SW480 (cell line): ENCODE results near the gene WDFY2.
"Not testable (repeated sequence)": the region's sequence is repeated elsewhere in the genome, so short reads cannot be mapped to it uniquely, and the experiment has no call there.

Experiments used
- DNase-seq: peaks from one replicate; pipeline ENCODE4 v3.0.0-alpha.2; 2016; ENCODE audit warnings: low spot score

Gene WDFY2

DNA sequence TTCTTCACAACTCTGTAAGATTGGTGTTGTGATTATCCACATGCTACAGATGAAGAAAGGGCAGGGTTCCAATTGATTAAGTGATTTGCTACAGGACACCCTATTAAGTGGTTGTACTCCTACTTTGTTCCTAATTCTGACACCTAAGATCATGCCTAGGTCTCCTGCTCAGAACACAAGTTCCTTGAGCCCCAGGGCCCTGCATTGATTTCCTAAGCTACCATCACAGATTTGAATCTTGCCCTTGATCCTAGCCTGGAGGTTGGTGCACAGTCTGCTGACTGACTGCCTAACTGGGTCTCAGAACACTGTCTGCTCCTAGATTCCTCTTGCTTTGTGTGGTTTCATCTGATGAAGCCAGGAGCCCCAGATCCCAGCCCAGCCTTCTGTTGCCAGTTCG lies 19.6 kb upstream of the WDFY2 start:
- DNase-seq = no peak

DNA sequence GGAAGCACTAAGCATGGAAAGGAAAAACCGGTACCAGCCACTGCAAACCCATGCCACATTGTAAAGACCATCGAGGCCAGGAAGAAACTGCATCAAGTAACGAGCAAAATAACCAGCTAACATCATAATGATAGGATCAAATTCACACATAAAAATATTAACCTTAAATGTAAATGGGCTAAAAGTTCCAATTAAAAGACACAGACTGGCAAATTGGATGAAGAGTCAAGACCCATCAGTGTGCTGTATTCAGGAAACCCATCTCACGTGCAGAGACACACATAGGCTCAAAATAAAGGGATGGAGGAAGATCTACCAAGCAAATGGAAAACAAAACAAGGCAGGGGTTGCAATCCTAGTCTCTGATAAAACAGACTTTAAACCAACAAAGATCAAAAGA lies 15.3 kb upstream of the WDFY2 start:
- not testable (repeated sequence) for DNase-seq

DNA sequence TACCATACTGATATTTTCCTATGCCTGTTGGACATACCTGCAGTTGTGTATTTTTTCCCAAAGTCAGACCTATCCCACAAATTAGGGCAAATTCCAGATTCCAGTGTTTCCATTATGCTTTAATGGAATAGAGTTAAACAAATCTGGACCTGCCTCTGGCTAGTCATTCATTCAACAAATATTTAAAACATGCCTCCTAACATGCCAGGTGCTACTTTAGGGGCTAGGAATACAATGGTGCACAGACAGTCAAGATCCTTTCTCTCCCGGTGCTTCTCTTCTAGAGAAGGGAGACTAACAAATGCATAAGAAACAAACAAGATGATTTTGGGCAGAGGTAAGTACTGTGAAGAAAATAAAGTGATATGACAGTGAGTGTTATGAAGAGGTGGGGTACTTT lies 7.5 kb upstream of the WDFY2 start:
- DNase-seq = no peak

DNA sequence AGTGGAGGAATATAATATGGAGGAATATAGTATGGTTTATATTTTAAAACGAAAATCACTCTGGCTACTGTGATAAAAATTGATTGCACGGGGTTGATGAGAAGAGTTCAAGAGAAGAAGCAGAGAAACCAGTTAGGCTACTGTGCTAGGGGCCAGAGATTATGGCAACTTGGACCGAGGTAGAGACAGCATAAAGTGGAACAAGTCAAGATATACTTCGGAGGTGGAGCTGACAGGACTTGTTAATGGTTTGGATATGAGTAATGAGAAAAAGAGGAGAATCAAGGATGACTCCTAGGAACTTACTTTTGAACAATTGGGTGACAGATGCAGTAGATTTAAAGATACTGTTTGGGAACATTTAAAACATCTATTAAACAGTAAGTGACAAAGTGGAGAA lies 6.6 kb upstream of the WDFY2 start:
- no peak for DNase-seq

DNA sequence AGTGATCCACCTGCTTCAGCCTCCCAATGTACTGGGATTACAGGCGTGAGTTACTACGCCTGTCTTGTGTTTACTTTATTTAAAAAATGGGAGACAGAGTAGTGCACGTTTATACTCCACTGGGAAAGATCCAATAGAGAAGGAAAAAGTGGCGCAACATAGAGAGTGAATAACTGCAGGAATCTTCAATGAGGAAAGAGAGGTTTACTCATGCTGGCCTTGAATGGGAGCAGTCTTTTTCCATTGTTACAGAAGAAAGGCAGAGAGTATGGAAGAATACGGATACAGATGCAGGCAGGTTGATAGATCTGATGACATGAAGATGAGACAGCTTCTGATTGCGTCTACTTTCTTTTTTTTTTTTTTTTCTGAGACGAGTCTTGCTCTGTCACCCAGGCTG lies 4.6 kb upstream of the WDFY2 start:
- no peak for DNase-seq

DNA sequence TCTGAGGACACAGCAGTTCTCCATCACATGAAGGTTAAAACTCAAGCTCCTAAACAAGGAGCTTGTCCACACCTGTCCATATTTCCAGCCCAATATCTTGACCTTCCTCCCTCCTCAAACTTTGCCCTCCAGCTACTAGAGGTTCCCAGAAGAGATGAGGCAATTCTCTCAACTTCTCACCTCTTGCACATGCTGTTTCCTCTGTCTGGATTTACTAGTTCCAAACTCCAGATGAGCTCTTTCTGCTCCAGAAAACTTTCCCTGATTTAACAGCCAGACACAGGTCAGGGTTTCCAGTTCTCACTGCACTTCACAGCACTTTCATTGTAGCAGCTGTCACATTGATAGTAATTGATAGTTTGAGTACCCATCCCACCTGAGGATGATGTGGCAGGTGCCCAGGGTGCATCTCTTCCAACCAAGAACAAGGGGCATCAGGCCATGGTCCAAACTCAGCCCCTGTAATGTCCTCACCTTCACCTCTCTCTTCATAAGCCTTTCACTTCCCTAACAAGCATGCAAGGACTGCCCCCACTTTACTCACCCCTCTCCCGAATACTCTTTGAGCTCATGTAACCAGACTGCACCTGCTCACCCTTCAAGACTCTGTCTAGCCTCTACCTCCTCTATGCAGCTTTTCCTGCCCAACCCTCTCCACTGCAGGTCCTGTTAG lies 3.0 kb upstream of the WDFY2 start:
- DNase-seq = no peak

DNA sequence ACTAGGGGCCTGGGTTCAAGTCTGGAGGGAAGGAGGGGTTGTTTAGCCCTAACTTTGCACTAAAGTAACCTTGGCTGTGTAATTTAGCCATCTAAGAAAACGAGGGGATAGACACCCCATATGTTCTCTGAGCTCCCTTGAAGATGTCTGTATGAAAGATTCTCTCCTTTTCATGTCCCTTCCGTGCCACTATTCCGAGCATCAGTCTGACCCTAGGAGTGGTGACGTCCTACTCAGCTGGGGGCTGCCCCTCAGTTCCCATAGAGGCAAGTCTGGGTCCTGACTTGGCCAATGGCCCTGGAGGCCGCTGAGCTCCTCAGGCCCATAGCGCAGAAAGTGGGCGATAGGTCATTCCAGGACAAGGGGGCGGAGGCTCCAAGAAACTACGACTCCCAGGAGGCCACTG lies 790 bp upstream of the WDFY2 start:
- no peak for DNase-seq

DNA sequence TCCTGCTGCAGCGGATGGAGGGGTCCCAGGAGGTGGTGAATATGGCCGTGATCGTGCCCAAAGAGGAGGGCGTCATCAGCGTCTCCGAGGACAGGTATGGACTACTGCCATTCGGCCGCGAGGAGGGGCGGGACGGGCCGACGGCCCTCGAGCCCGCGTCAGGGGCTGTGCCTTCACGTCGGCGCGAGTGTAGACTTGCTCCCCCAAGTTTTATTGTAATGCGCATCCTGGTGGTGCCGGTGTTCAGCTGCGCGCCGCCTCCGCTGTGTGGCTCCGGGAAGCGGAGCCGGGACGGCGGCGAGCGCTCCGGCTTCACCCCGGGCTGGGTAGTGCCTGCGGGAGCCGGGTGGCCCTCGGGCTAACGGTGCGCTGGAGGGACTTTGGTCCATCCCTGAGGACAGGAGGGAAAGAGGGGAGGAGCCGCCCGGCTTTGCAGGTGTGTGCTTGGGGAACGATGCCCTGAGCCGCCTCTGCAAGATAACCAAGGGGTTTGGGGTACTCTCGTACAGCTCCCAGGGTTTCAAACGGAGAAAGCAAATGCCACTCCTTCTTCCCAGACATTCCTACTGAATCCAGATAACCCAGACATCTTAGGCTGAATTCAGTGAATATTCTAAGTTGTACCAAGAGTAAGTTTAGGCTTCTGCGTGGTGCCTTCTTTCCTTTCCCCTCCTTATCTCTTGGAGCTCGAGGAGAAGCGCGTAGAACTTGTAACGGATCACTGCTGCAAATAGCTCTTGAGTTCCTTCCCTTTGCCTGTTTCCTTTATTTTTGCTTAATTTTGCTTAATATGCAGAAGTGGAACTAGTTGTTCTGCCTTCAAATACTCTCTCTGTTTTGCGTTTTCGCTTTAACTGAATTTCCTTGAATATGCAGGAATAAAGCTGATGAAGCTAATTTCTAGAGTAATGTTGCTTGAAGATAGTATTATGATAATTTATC lies 740 bp downstream of the WDFY2 start:
- DNase-seq = peak; percentile 68

DNA sequence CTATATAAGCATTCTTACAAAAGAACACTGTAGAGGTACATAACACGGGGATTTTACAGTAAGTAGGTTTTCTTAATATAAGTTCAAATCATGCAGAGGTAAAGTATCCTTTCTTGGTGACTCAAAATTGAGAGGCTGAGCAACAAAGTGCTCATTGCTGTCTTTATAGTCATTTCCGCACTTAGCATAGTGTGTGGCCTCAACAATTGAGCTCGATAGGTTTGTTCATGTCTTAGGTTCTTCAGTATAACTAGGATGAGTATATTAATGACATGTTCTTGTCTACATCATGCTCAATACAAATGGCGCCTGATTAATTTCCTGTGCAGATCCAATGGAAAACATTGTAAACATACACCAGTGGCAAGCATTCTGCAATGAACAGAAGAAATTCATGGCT lies 1.4 kb downstream of the WDFY2 start:
- DNase-seq = no peak

DNA sequence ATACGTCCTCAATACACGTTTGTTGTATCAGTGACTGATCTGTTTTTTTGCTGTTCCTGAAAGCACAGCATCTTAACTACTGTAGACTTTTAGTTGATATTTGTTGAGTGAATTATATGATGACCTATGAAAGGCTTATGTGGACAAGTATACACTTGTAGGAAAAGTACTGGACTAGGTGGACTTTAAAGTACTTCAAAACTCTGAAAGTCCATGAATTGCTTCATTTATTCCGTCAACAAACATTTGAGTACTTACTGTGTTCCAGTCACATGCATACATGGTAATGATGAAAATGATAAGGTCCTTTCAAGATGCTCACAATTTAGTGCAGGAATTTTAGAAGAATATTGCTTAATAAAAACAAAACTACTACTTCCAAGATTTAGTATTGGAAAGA lies 3.1 kb downstream of the WDFY2 start:
- DNase-seq = no peak

DNA sequence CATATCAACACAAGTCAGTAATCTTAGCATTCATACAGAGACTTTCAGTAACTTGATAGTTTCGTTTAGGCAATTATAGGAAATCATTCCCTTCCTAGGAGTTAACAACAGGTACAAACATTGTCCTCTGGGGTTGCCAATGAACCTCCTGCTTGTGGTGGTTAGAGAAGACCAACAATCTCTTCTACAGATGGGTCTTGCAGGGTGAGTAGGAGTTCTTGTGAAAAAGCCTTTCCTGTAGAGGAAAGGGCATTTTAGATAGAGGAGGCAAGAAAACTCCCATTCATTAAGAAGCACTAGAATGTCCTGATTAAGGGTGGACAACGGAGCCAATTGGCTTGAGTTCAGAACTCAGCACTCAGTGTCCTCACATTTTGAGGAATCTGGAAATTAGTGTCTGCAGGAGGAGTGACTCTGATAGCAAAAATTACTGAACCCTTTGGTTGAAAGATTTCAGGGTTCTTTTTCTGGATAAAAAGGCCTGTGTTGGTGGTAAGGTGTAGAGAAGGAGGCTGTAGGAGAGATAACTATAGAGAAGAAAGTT lies 4.2 kb downstream of the WDFY2 start:
- no peak for DNase-seq

DNA sequence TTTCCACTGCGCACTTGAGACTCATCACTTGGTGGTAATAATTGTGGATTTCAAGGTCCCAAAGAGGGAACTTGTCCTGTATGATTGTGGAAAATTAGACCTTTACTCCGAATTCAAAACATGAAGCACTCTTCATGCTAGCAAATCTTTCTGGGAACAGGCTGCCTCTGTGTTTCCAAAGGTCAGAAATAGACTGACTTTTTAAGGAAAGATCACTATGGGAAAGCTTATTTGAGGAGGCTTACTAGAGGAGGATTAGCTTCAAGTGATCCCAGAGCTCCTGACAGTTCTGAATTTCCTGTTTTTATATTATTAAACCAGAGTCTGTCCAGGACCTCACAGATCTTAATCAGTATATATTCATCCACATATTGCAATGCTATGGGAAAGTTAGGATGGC lies 5.5 kb downstream of the WDFY2 start:
- no peak for DNase-seq

DNA sequence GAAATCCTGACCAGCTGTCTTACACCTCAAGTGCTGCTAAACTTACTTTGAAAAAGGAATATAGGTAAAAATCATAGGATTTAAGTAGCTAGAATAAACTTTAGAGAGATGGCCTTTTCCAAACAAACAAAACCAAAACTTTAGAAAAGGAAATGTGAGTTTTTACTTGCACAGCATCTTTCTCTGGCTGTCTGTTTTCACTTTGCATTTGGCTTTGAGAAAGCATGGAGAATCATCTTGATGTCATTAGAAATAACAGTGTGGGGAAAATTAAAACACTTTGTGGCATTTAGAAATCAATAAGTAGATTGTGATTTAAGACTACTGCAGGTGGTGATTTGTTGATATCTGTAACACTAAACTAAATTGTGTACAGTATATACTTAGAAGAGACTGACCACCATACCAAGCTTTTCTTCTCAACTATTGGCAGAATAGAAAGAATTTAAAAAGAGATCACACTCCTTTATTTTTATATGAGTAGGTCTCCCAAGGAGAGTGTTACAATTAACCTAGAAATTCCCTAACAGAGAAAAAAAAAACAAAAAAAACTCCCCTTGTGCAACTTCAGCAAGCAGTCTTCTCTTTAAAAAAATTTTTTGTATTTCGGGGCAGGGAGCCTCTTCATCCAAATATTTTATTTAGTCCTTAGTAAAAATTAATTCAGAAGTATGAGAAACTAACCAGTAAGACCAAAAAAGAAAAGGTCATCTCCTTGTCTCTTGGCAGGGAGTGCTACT lies 6.1 kb downstream of the WDFY2 start:
- no peak for DNase-seq

DNA sequence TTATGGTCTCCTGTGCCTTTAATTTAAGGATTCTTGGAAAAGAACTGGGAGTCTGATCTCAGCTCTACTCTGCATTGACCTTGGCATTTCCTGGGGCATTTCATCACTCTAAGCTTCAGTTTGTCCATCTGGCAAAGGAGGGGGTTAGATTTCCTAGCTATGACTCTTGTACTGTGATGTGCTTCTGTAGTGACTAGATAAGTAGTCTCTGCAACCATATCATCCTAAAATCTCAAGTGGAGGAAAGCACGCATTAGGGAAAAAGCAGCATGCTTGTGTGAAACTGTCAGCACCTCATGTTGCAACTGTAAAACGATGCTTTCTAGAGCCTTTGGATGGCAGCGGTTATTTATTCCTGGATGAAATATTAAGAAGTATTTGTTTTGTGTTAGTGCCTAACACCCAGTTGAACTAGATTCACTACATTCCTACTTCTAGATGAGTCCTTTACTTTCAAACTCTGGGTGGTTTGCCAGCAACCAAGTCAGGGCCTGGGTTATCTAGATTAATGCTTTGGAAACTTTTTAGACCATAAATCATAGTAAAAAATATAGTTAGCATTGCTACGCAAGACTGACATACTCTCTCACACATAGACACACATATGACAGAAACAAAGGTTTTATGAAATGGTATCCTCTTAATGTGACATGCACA lies 6.8 kb downstream of the WDFY2 start:
- DNase-seq = no peak

DNA sequence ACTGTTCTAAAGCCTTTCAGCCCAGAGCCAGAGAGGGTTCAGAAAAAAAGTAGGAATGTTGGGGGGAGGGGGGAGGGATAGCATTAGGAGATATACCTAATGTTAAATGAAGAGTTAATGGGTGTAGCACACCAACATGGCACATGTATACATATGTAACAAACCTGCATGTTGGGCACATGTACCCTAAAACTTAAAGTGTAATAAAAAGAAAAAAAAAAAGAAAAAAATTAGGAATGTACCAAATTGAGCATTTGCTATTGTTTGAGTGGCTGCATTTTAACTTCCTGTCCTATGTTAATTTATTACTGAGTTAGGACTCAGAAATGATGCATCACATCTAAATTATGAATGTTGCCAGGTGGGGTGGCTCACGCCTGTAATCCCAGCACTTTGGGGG lies 7.7 kb downstream of the WDFY2 start:
- not testable (repeated sequence) for DNase-seq

DNA sequence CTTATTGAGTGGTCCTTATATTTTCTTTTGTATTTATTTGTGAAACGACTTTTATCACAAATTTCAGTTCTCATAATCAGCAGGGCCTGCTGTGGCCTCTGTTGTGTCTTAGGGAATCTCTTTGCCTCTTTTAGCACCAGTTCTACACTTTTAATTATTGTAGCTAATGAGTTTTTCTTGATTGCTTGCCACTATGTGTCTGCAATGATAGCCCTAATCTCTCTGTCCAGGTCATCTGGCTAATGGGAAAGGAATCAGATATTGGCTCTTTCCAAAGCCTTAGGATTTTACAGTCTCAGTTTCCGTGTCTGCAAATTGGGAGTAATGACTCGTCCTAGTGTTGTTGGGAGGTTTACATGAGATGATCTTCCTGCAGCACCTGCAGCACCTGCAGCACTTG lies 10.2 kb downstream of the WDFY2 start:
- DNase-seq = no peak

DNA sequence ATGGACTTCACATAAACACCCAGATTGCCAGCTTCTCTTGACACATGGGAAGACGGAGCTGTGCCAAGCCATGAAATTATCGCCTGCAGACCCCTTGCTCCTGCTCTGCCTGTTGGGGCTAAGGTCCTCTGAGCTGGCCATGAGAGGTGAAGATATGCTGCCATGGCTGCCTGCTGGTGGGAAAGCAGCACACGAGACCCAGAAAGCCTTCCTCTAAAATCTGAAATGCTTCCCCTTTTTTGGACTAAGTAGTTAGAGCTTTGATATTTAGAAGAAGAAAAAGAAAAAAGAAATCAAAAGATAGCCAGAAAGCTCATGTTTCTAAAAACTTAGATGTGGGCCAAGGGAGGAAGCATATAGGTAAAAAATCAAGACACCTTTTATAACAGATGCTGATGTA lies 11.2 kb downstream of the WDFY2 start:
- DNase-seq = no peak

DNA sequence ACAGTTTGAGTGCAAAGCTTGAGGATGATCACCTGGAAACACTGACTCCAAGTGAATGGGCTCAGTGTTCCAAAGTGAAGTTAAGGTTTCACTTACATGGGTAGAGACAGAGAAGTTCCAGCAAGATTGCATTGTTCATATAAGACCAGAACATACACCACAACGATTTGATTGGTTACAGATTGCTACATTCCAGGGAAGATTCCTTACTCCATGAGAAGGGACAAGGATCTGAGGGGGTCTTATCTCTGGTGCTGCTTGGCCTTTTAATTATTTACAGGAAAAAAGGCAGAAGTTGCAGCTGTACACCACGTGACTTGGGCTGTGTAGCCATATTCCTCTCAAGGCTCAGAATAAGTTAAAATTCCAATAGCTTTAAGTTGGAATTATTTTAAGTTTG lies 12.3 kb downstream of the WDFY2 start:
- no peak for DNase-seq

DNA sequence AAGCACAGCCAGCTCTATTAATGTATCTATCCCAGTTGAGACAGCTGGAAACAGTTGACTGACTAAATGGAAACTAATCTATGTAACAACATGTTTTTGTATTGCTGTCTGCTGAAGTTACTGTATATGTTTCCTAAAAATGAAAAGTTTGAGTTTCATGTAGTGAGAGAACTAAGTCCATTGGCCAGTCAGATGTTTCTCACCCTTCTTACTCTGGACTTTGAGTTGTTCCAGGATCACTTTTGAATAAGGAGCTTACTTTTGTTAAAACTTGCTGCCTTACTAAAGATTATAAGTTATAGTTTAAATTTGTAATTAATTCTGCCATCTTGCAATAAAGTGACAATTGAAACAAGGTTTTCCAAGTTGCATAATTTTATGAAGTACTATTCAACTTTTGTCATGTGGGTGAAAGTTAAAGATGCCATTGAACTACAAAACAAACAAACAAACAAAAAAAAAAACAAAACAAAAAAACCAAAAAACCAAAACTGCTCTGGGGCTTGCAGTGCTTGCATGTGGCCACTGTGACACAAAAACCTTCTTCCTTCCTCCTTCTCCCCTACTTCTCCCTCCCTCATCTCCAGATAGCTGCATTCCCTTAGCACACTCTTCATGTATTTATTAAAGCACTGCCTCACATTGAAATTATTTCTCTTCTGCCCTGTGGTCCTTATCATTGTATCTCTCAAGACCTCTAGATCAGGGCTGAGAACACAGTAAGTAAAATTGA lies 15.3 kb downstream of the WDFY2 start:
- no peak for DNase-seq

DNA sequence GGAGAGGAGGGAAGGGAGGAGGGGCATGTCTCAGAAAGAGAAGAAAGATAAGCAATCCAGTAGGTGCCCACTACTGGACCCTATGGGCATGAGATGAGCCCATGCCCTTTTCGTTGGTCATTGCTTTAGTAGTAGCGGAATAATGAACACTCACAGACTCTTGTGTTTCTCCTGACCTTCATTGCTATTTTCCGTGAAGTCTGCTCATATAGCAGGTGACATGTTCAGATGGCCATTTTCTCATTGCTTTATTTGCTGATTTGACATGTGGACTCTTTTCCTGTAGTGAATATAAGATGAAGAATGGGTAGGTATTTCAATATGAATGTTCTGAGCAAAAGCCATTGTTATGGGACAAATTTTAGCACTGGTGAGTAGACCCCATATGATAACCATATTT lies 16.4 kb downstream of the WDFY2 start:
- no peak for DNase-seq
